Adrenal gland (tissue), 12 donors: ENCODE results near the gene PATJ. TPM values are rescaled to one million over a fixed set of nuclear protein-coding genes. Genes with fewer than 3 reads are reported as not detected.
"Not testable (repeated sequence)": the region's sequence is repeated elsewhere in the genome, so short reads cannot be mapped to it uniquely, and the experiment has no call there.

Experiments used
- DNase-seq, 7 donors: peaks; one replicate each; pipeline ENCODE4 v3.0.0-alpha.2; 2019 to 2020
- H3K27ac ChIP-seq, 5 donors: fragments of 200-600 bp; sonication (generic) in 4 of 5; 1 replicate in 3 of 5; 2 replicates in 2 of 5; pipeline versions ENCODE4 v1.5.1 to v1.8.0; 2016 to 2020; ENCODE audit warnings: mild to moderate bottlenecking in 1 of 5
- H3K27me3 ChIP-seq: fragments of 200-600 bp; 2 replicates; pipeline ENCODE4 v1.8.0; 2021
- H3K36me3 ChIP-seq, 2 donors: fragments of 200-600 bp; replicated peaks in 1 of 2; 1 replicate in 1 of 2; 2 replicates in 1 of 2; pipeline versions ENCODE4 v1.5.1 to v1.8.0; 2018 to 2022
- H3K4me1 ChIP-seq, 2 donors: fragments of 200-600 bp; replicated peaks in 1 of 2; 1 replicate in 1 of 2; 2 replicates in 1 of 2; pipeline versions ENCODE4 v1.5.1 to v1.8.0; 2018 to 2021
- H3K4me3 ChIP-seq, 4 donors: fragments of 200-600 bp; sonication (generic) in 3 of 4; one replicate each; pipeline ENCODE4 v1.5.1; 2016 to 2018
- H3K9me3 ChIP-seq, 3 donors: fragments of 200-600 bp; sonication (generic) in 1 of 3; replicated peaks in 1 of 3; 1 replicate in 2 of 3; 2 replicates in 1 of 3; pipeline versions ENCODE4 v1.5.1 to v1.8.0; 2016 to 2021
- CTCF ChIP-seq, 6 experiments: fragments of 450-650 bp in 4 of 6; fragments of 200-600 bp in 2 of 6; sonication (generic) in 1 of 6; IDR thresholded peaks; 1 replicate in 5 of 6; 2 replicates in 1 of 6; pipeline versions ENCODE4 v1.5.1 to v1.8.0; 2016 to 2021; ENCODE audit warnings: antibody characterized with exemption in 6 of 6, mild to moderate bottlenecking in 2 of 6, moderate library complexity in 1 of 6
- POLR2A ChIP-seq, 2 donors: fragments of 450-650 bp; IDR thresholded peaks; one replicate each; pipeline ENCODE4 v1.6.1; 2017; ENCODE audit warnings: antibody characterized with exemption in 2 of 2, mild to moderate bottlenecking in 2 of 2, moderate library complexity in 1 of 2
- WGBS, 4 donors: extraction: QIAGEN DNeasy Blood & Tissue Kit in 2 of 4; methylation state at CpG; one replicate each; pipeline versions ENCODE4 v1.1.5 to v1.1.7; 2013 to 2017; 5-methylcytosine and 5-hydroxymethylcytosine counted together
- intact Hi-C, 2 donors: fragments of 100-400 bp; cut with DNase I; formaldehyde crosslinking; loops; one replicate each; pipeline versions ENCODE4 v1.14.1 to v1.15.0; 2022 to 2023
- polyA plus RNA-seq, 3 donors: library from polyadenylated mRNA; stranded (reverse); fragments of 200-250 nt in 2 of 3; fragments of 350-450 nt in 1 of 3; fragmentation: Illumina TruSeq in 1 of 3; extraction: RNeasy Lipid Tissue Mini Kit (QIAGEN cat#74804) in 1 of 3; gene quantifications; one replicate each; pipeline ENCODE4 v1.2.3, GENCODE V29; 2013 to 2014
- total RNA-seq, 9 donors: library from RNA; depleted of rRNA in 4 of 9; stranded (reverse); fragments of >200 nt in 4 of 9; fragments of 120-200 nt in 1 of 9; fragmentation: NEBNext Ultra II Directional in 1 of 9; extraction: Animal tissue kit (Norgen Biotek cat#: 25700) in 1 of 9; gene quantifications; one replicate each; pipeline versions ENCODE4 v1.1.0 to v1.2.4, GENCODE V29; 2013 to 2023
- donor health status: healthy with polysubstance abuse.
- donor health status: Bipolar disorder and iron deficiency.
- donor health status: DM: yes; HTN: yes; CAD: no.
- donor health status: DM: no; HTN: no; CAD: no.
- donor health status: DM: no; HTN: no; CAD: no.
- donor health status: DM: yes; HTN: yes; CAD: no.

PATJ gene
- total and polyA plus RNA-seq, 12 donors = 6.8 to 36.6 (median 23.4) TPM

GRCh38 chr1:61797045-61797755 lies 54.9 kb downstream of the PATJ start:
- H3K36me3 ChIP-seq = no peaks in the 10 kb centered on the region
- no peaks in the 10 kb centered on the region for H3K9me3 ChIP-seq
- H3K27ac ChIP-seq = no peak overlapping the region
- intact Hi-C loops = no loop called here
- H3K4me3 ChIP-seq = no peak overlapping the region
- TF ChIP-seq CTCF (IDR thresholded peaks at IDR 0.05) (no peak), POLR2A (IDR thresholded peaks at IDR 0.05) (no peak)
- 82 to 93% (median 86%) methylated on average over 10 of the region's 10 CpGs for WGBS, 4 donors
- no peaks in the 10 kb centered on the region for H3K27me3 ChIP-seq
- DNase-seq = no peak
- H3K4me1 ChIP-seq = no peaks in the 10 kb centered on the region

- WGBS, 4 donors = 92 to 100% (median 100%) methylated on average over 1 of the region's 1 CpG
- intact Hi-C loops, H3K36me3 ChIP-seq, DNase-seq, H3K9me3 ChIP-seq, H3K27me3 ChIP-seq, H3K27ac ChIP-seq, H3K4me1 ChIP-seq, H3K4me3 ChIP-seq: not testable (repeated sequence)
These were observed 58.8 kb downstream of the PATJ start for GRCh38 chr1:61801047-61801446.

- intact Hi-C loops = no loop called here
- TF ChIP-seq POLR2A (IDR thresholded peaks at IDR 0.05) (no peak), CTCF (IDR thresholded peaks at IDR 0.05) (no peak)
- Histone ChIP-seq H3K4me3 (no peak overlapping the region), H3K9me3 (no peaks in the 10 kb centered on the region), H3K27ac (no peak overlapping the region), H3K36me3 (no peaks in the 10 kb centered on the region), H3K4me1 (no peaks in the 10 kb centered on the region), H3K27me3 (no peaks in the 10 kb centered on the region)
- DNase-seq = no peak
- WGBS, 4 donors = 89 to 93% (median 92%) methylated on average over 4 of the region's 4 CpGs
These were observed 65.4 kb downstream of the PATJ start for GRCh38 chr1:61807606-61808140.

GRCh38 chr1:61808321-61808720 lies 66.0 kb downstream of the PATJ start:
- H3K4me3 ChIP-seq = no peak overlapping the region
- TF ChIP-seq POLR2A (IDR thresholded peaks at IDR 0.05) = no peak
- no peak for TF ChIP-seq CTCF (IDR thresholded peaks at IDR 0.05)
- H3K27ac ChIP-seq = no peak overlapping the region
- H3K27me3 ChIP-seq = no peaks in the 10 kb centered on the region
- no peaks in the 10 kb centered on the region for H3K36me3 ChIP-seq
- DNase-seq = no peak
- H3K4me1 ChIP-seq = no peaks in the 10 kb centered on the region
- 93 to 98% (median 96%) methylated on average over 4 of the region's 4 CpGs for WGBS, 4 donors
- H3K9me3 ChIP-seq = no peaks in the 10 kb centered on the region
- intact Hi-C loops = no loop called here

GRCh38 chr1:61808968-61809367 lies 66.7 kb downstream of the PATJ start:
- H3K9me3 ChIP-seq = no peaks in the 10 kb centered on the region
- no peaks in the 10 kb centered on the region for H3K27me3 ChIP-seq
- no peaks in the 10 kb centered on the region for H3K4me1 ChIP-seq
- no peaks in the 10 kb centered on the region for H3K36me3 ChIP-seq
- no peak overlapping the region for H3K27ac ChIP-seq
- no peak overlapping the region for H3K4me3 ChIP-seq
- intact Hi-C loops = no loop called here
- TF ChIP-seq CTCF (IDR thresholded peaks at IDR 0.05) (no peak), POLR2A (IDR thresholded peaks at IDR 0.05) (no peak)
- 48 to 59% (median 52%) methylated on average over 4 of the region's 4 CpGs for WGBS, 4 donors
- no peak for DNase-seq
